ENCODE results near the gene MRPL48.
"Not testable (repeated sequence)": the region's sequence is repeated elsewhere in the genome, so short reads cannot be mapped to it uniquely, and the experiment has no call there.

The MRPL48 gene

DNA sequence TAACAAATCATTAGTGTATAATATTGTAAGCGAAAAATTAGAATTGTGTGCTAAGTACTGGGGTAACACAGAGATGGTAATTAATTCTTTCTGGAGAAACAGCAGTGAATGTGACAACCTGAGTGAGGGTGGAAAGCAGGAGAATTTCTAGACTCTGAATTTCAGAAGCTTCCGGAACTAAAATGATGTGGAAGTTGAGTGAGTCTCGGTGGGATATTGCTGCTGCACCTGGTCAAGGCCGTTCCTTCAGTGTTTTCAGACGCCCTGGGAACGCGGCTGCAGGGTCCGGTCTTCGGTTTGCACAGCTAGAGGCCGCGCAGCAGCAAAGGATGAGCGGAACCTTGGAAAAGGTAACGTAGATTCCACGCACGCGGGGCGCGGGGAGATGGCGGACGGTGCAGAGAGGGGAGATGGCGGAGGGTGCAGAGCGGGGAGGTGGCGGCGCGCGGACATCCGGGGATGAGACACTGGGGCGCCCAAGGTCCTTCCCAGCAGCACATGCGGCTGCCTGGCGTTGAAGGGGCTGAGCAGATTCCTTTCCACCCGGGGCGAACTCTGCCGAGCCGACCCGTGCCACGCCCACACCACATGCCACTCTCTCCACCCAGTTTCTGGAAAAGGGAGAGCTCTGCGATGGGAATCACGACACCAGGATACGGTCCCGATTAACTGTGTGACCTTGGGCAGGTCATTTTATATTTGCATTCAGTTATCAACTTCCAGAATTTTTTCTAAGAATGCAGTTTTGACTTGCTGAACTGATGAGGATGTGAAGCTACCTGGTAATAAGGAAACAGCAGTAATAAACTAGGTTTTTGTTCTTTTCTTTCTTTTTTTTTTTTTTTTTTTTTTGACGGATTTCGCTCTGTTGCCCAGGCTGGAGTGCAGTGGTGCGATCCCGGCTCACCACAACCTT, at the start of gene MRPL48:
Gene MRPL48, plus strand, starts transcription at position 232 of the 916 bp plus-strand sequence. Its CDS starts 98 bp downstream, at position 330.
- peak; percentile 97 for DNase-seq

DNA sequence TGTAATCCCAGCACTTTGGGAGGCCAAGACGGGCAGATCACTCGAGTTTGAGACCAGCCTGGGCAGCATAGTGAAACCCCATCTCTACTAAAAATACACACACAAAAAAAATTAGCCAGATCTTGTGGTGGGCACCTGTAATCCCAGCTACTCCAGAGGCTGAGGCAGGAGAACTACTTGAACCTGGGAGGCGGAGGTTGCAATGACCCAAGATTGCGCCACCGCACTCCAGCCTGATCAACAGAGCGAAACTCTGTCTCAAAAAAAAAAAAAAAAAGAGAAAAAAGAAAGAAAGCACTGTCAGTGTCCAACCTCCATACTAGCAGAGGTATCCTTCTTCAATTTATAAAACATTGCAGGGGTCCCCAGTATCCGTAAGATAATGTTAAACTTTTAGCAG, 44.6 kb upstream of the MRPL48 start:
- no peak for DNase-seq

DNA sequence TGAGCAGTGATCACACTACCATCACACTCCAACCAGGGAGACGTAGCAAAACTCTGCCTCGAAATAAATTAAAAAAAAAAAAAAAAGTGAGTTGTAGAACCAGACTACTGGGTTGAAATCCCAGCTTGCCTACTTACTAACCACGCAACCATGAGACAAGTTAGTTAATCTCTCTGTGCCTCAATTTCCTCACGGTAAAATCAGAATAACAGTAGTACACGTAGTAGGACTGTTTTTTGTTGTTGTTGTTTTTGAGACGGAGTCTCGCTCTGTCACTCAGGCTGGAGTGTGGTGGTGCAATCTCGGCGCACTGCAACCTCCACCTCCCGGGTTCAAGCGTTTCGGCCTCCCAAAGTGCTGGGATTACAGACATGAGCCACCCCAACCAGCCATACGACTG, 41.0 kb upstream of the MRPL48 start:
- DNase-seq, result no peak

DNA sequence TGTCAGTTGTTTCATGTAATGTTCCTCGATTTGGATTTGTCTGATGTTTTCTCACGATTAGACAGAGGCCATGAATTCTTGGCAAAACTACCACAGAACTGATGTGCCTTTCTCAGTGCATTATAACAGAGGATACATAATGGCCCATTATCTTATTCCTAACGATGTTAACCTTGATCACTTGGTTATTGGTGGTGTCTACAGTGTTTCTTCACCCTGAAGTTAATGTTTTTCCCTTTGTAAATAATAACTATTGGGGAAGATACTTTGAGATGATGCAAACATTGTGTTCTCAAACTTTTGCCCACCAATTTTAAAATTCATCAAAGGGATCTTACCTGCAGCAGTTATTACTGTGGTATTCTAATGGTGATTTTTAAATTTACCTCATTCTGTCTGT, 39.9 kb upstream of the MRPL48 start:
- DNase-seq, result no peak

DNA sequence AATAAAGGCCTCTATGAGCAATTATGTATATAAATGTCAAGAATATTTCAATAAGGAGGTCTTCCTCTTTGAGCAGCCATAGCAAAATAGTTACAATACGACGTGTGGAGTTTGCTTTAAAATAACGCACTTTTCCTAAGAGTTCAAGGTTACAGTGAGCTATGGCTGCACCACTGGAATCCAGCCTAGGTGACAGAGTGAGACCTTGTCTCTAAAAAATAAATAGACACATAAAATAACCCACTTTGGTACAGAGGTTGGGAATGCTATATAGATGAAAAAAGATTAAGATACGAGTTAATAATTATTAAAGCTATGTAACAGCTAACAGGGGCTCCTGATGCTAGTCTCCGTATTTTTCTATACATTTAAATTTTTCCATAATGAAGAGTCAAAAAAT, 39.4 kb upstream of the MRPL48 start:
- DNase-seq, result no peak

DNA sequence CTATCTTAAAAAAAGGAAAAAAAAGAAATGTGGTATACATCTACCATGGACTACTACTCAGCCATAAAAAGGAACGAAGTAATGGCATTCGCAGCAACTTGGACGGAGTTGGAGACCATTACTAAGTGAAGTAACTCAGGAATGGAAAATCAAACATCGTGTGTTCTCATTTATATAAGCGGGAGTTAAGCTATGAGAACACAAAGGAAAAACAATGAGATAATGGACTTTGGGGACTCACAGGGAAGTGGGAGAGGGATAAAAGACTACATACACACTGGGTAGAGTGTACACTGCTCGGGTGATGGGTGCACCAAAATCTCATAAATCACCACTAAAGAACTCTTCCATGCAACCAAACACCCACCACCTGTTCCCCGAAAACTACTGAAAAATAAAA, 38.6 kb upstream of the MRPL48 start:
- DNase-seq, result no peak

DNA sequence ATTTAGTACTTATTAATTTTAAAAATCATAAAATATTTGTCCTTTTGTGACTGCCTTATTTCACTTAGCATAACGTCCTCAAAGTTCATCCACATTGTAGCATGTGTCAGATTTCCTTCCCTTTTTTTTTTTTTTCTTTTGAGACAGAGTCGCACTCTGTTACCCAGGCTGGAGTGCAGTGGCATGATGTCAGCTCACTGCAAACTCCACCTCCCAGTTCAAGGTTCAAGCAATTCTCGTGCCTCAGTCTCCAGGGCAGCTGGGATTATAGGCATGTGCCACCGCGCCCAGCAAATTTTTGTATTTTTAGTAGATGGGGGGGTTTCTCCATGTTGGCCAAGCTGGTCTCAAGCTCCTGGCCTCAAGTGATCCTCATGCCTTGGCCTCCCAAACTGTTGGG, 37.4 kb upstream of the MRPL48 start:
- no peak for DNase-seq

DNA sequence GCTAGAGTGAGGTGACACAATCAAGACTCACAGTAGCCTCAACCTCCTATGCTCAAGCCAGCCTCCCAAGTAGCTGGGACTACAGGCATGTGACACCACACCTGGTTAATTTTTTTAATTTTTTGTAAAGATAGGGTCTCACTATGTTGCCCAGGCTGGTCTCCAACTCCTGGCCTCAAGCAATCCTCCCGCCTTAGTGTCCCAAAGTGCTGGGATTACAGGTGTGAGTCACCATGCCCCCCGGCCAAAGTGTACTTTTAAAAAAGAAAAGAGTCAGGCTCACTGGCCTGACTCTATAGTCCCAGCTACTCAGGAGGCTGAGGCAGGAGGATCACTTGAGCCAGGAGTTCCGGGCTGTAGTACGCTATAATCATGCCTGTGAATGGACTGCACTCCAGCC, 36.8 kb upstream of the MRPL48 start:
- not testable (repeated sequence) for DNase-seq

DNA sequence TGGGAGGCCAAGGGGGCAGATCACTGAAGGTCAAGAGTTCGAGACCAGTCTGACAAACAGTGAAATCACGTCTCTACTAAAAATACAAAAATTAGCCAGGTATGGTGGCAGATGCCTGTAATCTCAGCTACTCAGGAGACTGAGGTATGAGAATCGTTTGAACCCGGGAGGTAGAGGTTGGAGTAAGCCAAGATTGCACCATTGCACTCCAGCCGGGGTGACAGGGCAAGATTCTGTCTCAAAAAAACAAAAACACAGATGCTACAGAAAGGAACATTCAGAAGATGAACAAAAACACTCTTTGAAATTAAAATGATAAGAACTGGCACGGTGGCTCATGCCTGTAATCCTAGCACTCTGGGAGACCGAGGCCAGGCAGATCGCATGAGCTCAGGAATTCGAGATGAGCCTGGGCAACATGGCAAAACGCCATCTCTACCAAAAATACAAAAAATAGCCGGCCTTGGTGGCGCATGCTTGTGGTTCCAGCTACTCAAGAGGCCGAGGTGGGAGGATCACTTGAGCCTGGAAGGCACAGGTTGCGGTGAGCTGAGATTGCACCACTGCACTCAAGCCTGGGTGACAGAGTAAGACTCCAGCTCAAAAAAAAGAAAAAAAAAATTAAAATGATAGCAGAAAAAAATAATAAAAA, 35.3 kb upstream of the MRPL48 start:
- no peak for DNase-seq

DNA sequence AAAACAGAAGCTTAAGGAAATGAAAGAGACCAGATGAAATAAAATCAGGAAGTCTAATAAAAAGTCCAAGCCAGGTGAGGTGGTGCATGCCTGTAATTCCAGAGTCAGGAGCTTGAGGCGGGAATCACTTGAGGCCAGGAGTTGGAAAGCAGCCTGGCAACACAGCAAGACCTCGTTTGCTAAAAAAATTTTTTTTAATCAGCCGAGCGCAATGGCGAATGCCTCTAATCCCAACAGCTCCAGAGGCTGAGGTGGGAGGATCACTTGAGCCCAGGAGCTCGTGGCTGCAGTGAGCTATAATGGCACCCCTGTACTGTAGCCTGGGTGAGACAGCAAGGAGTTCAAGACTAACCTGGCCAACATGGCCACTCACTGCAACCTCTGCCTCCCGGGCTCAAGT, 34.8 kb upstream of the MRPL48 start:
- DNase-seq, result no peak

DNA sequence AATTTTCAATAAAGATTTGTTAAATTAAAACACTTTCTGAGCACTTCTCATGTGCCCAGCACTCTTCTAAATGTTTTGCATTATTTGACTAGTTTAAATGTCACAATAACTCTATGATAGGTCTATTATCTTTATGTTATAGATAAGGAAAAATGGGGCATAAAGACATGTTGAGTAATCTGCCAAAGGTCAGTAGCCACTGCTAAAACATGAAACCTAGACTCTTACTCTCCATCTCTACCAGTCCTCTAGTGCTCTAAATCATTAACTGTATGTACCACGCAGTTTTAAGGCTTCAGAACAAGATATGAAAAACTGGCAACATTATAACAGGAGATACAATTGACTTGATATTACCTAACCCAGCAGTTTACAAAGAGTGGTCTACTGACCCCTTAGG, 33.7 kb upstream of the MRPL48 start:
- no peak for DNase-seq

DNA sequence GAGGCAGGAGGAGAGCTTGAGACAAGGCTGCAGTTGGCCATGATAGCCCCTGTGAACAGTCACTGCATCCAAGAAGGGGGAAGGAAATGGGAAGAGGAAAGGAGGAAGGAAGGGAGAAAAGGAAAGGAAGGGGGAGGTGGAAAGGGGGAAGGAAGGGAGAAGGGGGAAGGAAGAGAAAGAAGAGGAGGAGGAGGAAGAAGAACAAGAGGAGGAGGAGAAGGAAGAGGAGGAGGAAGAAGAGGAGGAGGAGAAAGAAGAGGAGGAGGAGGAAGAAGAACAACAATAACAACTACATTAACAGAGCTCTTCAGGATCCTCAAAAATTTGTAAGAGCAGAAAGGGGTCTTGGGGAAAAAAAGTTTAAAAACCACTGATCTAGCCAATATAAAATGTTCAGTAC, 32.0 kb upstream of the MRPL48 start:
- no peak for DNase-seq

DNA sequence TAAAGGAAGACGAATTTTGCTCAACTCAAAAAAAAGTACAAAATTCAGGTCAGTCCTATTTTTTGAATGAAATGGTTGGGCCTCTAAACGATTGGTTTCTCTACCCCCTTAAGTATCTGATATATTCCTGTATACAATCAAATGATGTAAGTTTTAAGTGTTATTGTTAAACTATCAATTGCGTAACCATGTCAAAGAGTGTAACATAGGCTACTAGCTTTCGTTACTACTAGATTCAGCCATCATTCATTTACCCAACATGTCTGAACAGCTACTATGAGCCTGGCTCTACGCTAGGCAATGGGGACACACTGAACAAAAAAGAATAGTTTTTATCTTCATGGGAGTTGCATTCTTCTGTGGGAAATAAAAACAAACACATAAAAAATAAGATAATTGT, 30.1 kb upstream of the MRPL48 start:
- DNase-seq, result no peak

DNA sequence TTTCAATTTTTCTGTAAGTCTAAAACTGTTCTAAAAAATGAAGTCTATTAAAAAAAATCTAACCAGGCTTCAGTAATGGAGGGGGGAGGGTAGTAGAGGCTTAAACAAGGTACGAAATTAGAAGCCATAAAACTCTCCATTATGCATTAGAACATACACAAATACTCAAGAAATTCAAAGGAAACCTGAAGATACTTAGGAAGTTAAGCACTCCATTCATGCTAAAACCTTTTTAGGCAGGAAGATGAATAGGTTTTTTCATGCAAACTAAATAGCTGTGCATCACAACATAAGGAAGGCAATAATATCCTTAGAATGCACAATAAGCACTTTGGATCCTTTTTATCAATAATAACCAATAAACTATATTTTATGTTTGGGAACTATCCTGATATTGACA, 29.2 kb upstream of the MRPL48 start:
- no peak for DNase-seq

DNA sequence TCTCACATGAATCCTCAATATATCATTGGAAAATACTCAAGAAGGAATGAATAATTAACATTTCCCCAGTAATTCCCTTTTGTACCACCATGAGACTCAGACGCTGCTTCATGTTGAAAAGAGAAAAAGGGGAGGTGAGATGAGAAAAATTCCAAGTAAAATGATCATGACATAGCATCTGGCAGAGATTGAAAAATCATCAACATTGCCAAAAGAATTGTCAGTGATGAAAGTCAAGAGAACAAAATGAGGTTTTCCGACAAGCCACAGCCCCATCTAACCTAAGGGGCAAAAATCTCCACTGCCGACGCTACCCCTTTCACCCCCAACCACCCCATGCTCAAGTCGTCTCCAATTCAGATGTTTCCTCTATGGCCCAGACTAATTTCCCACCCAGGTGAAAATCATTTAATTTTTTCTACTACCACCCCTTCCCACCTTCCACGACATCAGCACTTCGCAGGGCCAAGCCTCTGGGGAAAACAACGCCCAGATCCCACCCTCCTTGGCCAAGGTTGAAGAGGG, 28.0 kb upstream of the MRPL48 start:
- peak; percentile 40 for DNase-seq

DNA sequence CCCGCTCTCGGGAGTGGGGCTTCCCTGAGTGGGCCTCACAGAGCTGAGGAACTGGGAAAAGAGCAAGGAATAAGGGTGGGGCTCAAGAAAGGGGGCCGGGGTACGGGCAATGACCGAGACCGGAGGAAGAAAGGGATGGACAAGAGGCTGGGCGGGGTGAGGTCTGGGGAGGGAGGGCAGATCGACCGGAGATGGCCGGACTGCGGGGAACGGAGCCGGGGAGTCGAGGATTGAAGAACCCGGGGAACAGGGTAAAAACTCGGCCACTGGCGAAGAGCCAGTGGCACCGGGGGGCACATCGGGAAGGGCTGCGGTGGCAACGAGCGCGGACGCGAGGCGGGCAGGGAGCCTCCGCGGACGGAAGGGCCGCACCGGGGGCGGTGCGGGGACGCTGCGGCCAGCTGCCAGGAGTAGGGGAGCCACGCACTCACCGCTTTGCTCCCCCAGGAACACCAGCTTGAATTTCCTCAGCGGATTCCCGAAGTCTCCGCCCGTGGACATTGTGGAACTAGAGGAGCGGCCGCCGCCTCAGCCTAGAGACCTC, 27.5 kb upstream of the MRPL48 start:
- peak; percentile 40 for DNase-seq

DNA sequence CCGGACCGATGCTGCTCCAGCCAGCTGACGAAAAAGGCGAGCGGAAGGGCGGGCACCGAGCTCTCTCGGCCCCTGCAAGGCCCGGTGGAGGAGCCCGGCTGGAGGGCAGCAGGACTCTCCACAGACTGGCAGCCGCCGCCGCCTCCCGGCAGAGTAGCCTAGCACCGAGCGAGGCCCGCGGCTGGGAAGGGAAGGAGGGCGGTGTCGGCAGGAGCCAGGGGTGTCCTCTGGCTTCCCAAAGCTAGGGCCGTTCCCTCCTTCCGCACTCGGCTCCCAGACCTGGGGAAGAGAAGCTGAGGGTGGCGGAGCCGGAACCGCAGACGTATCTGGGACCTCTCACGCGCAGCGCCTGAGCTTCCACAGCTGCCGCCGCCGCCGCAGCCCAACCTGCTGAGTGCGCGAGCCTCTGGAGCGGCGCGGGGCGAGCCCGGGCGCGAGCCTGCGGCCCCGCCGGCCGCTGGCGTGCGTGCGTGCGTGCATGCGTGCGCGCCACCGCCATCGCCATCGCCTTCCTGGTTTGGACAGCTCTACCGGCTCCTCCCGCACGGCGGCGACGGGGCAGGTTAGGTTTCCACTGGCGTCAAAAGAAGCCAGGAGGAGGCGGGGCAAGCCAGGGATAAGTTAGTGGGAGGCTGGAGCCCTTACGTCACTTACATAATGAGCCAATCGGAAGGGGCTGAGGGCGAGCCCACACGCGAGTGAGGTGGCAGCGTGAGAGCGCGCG, 26.8 kb upstream of the MRPL48 start, which contains the start of gene RAB6A:
Gene RAB6A, minus strand, starts transcription at position 396 of the 724 bp plus-strand sequence. CDS start 439 bp downstream, outside the sequence.
- DNase-seq, result peak; percentile 100

DNA sequence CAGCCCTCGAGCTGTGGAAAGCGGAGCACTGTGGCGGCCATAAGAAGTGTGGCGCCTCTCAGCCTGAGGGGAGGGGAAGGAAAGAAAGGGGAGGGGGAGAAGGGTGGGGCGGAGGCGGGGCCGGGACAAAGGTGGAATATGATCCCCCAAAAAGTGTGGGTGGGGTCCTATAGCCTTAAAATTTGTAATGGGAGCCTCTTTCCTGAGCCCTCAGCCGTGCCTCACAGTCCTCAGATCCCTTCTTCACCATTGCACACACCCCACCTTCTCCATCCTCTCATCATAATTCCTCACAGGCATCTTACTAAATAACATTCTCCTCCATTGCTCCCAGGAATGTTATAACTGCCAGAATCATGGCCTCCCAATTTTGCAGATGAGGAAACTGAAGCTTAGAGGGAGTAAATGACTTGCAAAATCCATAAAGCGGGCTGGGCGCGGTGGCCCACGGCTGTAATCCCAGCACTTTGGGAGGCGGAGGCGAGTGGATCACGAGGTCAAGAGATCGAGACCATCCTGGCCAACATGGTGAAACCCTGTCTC, 26.2 kb upstream of the MRPL48 start:
- DNase-seq, result no peak

DNA sequence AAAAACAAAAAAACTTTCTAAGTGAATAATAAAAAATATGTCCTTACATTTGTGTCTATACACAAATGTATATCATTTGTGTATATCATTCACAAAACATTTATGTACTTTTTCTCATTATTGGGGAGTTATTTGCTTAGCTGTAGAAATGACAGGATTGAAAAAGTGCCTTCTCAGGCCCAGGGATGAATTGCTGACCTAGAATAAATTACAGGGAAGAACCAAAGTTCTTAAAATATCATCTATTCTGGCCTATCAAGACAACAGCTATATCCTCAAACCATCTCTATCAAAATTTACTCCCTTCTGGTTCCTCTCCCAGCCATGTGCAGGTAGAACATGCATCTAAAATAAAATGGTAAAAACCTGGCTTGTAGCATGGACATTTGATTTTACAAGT, 24.9 kb upstream of the MRPL48 start:
- DNase-seq, result no peak

DNA sequence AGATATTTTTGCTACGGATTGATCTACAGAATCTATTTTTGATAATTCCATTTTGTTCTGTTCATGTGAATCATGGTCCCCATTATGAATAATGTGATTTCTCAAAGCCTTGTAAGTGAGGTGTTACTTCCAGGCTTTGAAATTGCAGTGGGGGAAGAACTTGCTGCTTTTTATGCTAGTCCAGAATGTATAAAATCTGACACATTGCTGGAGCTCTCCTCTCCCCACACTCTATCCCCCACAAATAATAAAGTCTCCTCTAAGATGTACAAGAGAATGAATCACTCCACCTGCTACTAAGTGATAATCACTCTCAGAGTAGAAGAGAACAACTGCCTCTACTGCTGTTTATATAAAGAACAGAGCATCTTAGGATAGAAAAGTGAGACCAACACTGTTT, 20.9 kb upstream of the MRPL48 start:
- no peak for DNase-seq

DNA sequence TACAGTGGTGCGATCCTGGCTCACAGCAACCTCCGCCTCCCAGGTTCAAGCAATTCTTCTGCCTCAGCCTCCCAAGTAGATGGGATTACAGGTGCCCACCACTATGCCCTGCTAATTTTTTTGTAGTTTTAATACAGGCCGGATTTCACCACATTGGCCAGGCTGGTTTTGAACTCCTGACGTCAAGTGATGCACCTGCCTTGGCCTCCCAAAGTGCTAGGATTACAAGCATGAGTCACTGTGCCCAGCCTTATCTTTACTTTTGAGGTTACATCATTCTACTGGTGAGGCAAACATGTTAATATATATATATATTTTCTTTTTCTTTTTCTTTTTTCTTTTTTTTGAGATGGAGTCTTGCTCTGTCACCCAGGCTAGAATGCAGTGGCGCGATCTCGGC, 16.9 kb upstream of the MRPL48 start:
- DNase-seq, result not testable (repeated sequence)

DNA sequence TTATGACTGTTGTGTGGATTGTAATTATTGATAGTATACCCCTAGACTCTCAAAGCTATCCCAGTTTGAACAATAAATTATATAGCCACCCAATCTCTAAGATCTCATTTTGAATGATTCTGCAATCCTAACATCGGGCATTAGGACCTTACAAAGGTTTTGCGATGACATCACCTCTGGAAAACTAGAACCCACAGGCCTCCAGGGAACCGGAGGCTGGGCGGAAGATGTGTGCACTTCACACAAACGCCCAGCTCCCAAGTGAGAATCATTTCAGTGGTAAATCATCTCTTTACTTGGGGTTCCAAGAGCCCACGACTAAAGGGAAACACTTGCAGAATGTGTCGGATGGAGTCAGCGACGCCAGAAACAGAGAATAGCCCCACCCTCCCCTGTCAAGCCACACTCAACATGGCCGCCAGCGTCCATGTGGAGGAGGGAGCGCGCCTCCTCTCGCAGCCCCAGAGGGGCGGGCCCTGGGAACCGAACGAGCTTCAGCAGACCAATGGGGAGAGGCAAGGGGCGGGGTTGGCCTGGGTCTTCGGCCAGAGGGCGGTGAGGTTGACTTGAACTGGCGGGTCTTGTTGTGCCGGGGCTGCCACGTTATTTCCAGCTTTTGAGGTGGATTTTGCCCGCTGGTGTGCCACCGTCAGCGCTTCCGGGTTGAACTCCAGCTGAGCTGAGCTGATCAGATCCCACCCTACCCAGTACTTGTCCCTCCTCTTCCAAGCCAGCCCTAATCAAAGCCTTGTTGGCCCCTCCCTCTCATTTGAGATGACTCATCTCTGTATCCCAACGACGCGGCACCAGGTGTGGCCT, 8.4 kb upstream of the MRPL48 start:
- DNase-seq, result peak; percentile 99

Measured in NCI-H82 (cell line).